LNCAP (cell line): Measurements from ENCODE around the gene CAVIN2.

Source experiments
- TF ChIP-seq, protein P1 (sequence below): fragments of 450-650 bp; IDR thresholded peaks from 2 replicates; pipeline ENCODE4 v1.5.1; 2017; ENCODE audit warnings: mild to moderate bottlenecking

Gene CAVIN2

DNA sequence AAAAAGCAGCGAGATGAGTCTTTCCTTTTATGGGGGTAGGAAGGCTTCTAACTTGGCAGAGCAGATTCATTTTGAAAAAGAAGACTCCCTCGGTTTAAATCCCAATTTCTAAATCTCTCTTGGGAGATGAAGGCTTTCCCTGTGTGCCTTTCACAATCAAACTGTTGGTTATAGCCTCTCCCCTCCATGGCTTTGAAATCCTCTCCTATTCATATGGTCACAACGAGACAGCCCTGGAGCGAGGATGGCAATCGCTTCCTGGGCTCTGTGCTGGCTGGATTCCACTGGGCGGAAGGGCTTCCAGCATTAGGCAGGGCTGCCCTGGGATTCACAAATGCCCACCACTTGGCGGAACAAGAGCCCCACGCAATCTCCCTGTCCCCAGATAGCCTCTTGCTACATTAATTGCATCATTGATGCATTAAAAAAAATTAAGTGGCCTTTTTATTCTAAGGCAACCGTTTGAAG, 1.6 kb downstream of the CAVIN2 start:
- TF ChIP-seq, protein P1, sequence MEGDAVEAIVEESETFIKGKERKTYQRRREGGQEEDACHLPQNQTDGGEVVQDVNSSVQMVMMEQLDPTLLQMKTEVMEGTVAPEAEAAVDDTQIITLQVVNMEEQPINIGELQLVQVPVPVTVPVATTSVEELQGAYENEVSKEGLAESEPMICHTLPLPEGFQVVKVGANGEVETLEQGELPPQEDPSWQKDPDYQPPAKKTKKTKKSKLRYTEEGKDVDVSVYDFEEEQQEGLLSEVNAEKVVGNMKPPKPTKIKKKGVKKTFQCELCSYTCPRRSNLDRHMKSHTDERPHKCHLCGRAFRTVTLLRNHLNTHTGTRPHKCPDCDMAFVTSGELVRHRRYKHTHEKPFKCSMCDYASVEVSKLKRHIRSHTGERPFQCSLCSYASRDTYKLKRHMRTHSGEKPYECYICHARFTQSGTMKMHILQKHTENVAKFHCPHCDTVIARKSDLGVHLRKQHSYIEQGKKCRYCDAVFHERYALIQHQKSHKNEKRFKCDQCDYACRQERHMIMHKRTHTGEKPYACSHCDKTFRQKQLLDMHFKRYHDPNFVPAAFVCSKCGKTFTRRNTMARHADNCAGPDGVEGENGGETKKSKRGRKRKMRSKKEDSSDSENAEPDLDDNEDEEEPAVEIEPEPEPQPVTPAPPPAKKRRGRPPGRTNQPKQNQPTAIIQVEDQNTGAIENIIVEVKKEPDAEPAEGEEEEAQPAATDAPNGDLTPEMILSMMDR: no peak

DNA sequence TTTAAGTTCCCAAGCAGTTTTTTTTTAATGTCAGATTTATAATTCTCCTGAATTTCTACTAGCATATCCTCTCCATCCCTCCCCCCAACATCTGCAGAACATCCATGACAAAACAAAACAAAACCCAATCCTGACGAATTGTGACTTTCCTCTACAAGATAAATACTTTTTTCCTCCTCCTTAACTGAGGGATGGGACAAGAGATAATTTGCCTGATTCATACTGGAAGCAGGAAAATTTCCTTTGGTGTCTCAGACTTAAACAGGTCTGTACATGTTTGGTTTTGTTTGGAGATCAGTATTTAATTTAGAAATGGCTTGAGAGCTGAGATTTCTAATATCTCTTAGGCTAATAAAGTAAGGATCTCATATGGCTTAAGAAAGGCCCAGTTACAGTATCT, 2.2 kb downstream of the CAVIN2 start:
- TF ChIP-seq, protein P1: no peak

DNA sequence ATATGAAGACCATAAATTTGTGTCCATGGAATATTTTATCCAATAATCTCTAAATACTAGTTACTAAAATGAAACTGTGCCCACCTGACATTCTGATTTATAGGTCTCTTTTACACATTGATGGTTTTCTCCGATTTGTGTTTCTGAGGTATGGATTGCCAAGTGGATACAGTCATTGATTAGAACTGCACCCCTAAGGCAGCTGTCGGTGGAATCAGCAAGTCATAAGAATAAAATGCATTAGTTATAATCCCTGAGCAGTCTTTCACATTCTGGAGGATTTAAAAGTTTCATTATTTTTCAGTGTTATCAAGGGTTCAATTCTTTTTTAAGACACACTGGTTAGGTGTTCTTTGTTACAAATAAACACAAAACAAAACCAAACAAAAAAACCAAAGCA, 6.0 kb downstream of the CAVIN2 start:
- TF ChIP-seq, protein P1: no peak

DNA sequence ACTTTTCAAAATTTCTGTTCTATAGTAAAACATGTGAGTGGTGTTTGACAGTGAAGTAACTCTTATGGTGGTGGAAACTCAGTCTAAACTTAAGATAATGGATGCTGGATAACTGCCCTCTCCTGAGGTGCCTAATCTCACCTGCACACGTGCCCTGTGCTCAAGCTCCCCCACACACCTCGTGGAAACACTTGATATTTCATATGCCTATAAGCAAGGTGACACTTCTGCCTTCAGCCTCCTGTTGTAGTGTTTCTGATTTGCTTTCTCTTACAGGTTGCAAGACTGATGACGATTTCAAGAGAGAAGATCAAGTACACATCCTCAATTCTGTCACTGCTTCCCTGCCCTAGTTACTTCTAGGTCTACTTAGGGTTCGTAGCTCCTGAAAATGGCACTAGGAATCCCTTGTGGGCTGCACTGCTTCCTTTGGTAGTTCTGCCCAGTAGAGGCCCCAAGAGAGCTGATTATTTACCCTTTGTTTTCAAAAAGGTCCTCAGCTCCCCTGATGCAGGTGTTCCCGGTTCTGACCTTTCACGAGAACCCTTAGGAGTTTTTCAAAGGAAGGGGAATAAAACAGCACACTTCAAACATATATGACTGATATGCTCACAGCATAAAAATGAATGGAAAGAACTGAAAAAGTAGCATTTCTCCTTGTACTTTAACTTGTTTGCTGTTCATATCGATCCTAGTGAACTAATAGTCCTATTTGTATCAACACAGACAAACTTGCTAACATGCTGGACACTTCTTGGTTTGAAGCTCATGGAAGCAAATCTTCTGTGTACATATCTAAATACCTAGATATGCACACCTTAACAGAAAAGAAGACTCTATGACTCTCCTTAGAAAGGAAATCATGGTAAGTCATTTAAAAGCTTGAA, 6.7 kb downstream of the CAVIN2 start:
- TF ChIP-seq, protein P1: no peak

DNA sequence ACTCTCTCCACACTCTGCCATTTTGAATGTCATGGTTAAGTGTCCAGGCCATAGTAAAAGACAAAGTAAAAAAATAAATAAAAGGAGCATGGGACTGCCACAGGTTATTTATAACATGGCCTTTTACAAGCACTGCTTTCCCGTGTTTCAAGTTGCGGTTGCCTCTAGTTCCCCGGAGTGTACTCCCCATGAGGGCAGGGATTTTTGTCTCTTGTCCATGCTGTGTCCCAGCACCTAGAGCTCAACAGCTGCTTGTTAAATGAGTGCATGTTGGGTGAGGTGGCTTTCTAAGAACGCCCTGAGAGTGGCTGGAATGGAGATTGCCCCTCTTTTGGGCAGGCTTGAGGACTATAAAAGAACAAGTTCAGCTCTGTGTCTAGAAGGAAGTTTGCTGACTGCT, 8.4 kb downstream of the CAVIN2 start:
- TF ChIP-seq, protein P1: no peak

DNA sequence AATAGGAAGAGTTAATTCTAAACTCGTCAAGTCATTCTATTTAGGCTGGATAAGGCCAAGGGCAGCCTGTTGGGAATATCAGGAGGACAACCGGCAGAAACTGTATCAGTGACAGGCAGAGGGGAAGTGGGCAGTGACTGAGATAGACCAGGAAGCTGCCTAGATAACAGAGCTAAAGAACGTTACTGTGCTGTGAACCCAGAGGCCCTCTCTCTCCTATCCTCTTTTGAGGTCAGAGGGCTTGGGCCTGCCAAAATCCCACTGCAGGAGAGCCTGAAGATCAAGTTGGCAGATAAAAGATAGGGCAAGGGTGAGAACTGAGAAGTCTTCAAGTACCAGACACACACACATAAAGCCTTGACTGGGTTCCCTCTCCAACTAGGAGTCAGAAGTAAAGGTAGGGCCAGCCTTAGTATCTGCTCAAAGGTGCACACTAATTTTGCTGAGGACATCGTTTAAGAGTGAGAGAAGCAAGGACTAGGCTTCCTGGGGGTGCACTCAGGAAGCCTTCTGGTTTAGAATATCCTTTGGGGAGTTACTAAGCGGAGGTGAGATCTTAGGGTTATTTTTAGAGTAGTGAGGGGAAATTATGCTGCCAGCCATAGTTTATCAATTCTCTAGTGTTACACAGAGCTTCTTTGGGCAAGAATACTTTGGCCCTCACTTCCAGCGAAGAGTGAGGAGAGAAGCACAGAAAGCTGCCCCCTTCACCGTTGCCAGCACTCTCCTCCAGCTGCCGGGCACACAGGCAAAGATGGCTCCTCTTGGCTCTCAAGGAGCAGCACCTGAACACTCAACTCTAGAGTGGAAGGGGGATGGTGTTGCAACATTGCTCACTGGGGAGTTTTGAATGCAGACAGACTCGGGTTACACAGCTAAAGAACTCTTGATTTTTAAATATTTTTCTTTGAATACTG, 9.8 kb downstream of the CAVIN2 start:
- TF ChIP-seq, protein P1: no peak

DNA sequence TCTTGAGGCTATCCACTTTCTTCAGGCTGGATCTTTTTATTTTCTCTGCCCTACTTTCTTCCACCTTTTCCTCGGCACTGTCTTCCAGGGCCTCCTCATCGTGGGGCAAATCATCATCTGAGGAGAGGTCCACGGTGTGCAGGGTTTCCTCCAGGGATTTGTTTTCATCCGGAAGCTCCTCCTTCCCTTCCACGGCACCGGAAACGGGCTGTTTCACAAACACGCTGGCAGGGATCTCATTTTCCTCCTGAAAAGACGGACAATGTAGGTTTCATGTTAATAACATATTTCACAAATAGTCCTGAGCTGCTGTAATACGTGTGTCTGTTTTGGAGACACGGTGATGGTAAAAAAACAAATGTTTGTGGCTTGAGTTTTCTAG, 10.4 kb downstream of the CAVIN2 start:
- TF ChIP-seq, protein P1: no peak
